ENCODE data around the gene DLGAP4. TPM values are rescaled to one million over a fixed set of nuclear protein-coding genes. Genes with fewer than 3 reads are reported as not detected.

The DLGAP4 gene
- total and polyA plus RNA-seq, 10 of the 15 experiments (the other 5 are each of a cell fraction or from before 2014, with no cell fraction given): 0.42 to 43.3 (median 19.0) TPM

DNA sequence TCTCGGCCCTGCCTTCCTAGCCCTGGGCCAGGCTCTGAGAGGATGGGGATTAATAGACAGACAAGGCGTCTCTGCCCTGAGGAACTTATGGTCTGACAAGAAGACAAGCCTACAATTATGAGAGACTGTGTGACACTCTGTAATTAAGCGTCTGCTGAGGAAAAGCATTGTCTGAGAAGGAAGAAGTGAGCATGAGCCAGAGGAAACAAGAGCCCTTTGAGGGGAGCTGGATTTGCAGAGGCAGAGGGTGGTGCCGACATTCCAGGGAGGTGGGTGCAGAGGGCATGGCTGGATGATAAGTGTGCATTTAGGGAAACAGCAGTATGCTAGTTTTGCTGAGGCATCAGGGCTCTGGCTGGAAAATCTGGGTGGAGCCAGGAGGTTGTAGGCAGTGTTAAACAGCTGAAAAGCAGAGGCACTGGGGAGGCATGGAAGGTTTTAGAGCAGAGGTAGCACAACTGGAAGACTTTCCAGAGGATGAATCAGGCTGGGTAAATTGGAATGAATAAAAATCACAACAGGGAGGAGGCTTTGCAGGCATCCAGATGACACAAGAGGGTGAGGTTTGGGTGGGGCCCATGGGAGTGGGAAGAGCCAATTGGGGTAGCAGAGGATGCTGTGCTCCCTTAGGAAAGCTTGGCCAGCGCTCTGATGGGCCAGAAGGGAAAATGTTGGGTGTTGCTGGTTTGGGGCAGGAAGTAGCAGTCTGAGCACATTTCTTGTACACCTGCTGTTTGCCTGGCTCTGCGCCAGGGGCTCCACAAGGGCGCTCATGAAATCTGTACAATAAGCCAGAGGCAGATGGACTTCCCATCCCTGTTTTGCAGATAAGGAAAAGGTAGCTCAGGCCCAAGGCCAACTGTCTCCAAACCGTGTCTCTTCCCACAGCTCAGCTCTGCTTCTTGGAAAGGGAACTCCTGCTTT lies 161.2 kb downstream of the DLGAP4 start:
- DNase-seq (ENCODE audit: low read depth, low spot score) (no peak), FAIRE-seq (no peak), ATAC-seq (peak; percentile 41)
- ChIA-PET POLR2A (interaction anchor here (0.9 to 2.5 kb wide), 3 partner anchors 34 to 137 kb away, joined by 3 to 13 read pairs (median 5); partner anchors contain the start of gene RAB5IF), SMC1A (ENCODE audit: uncharacterized antibody, unreplicated experiment) (interaction anchor here (1.1 to 2.4 kb wide), 4 partner anchors 25 to 138 kb away, joined by 3 to 11 read pairs (median 9); partner anchors contain the start of gene RAB5IF), CTCF (interaction anchor here (0.6 to 2.0 kb wide), 4 partner anchors 25 to 420 kb away, joined by 3 to 12 read pairs (median 3); no protein-coding TSS in a partner anchor), RAD21 (ENCODE audit: unreplicated experiment) (interaction anchor here (1.2 to 4.0 kb wide), 3 partner anchors 25 to 126 kb away, joined by 3 to 24 read pairs (median 17); no protein-coding TSS in a partner anchor)
- H3K27ac ChIP-seq (ENCODE audit: control insufficient read depth, insufficient read depth): peak overlapping the region; percentile 88
- in situ Hi-C loops (cut with MboI) (no loop called here), intact Hi-C loops (cut with micrococcal nuclease; ENCODE audit: unreplicated experiment) (loop anchor here (10.0 kb wide), 3 partner anchors 107 to 377 kb away; partner anchors contain the start of gene TGIF2)
- BruUV-seq (replicated peaks): TSS peak; percentile 17
- peak overlapping the region; percentile 63 for H3K9ac ChIP-seq (ENCODE audit: control insufficient read depth, insufficient read depth, low read length)
- no peaks in the 10 kb centered on the region for H3K27me3 ChIP-seq (replicated peaks in 1 of 2; ENCODE audit: control insufficient read depth in 2 of 2, insufficient read depth in 2 of 2, low read length in 1 of 2)
- peaks cover 79% of the 10 kb centered on the region for H3K79me2 ChIP-seq (ENCODE audit: control insufficient read depth, insufficient read depth, low read length)
- H3K4me1 ChIP-seq (ENCODE audit: control insufficient read depth, insufficient read depth, low read length): peaks cover 67% of the 10 kb centered on the region
- H3K4me3 ChIP-seq: peak overlapping the region; percentile 23
- WGBS (ENCODE audit: insufficient coverage, insufficient replicate concordance, low lambda C conversion rate, missing lambda C conversion rate): 12% methylated on average over 8 of the region's 8 CpGs
- no peak overlapping the region; the same call in 1 of the 2 replicates for H2AFZ ChIP-seq (ENCODE audit: control insufficient read depth, low read depth, low read length)
- H4K20me1 ChIP-seq (ENCODE audit: control insufficient read depth, insufficient read depth): no peaks in the 10 kb centered on the region
- peaks cover 0 to 2% of the 10 kb centered on the region in 2 experiments; a peak in 1 of 4 replicates for H3K36me3 ChIP-seq (ENCODE audit: control insufficient read depth in 2 of 2, insufficient read depth in 2 of 2, low read length in 1 of 2)
- no peaks in the 10 kb centered on the region for H3K9me3 ChIP-seq (replicated peaks; ENCODE audit: control insufficient read depth, insufficient read depth, low read length)
- peak overlapping the region; percentile 90 for H3K4me2 ChIP-seq (ENCODE audit: control insufficient read depth, insufficient read depth)
- TF ChIP-seq FOXM1 (IDR thresholded peaks at IDR 0.05; ENCODE audit: low read depth, low read length) (no peak), CBX5 (IDR thresholded peaks at IDR 0.05; ENCODE audit: low read depth) (no peak), CEBPB (IDR thresholded peaks at IDR 0.05; ENCODE audit: borderline replicate concordance in 1 of 2, low read depth in 2 of 2, low read length in 2 of 2) (no peak), NR2C1 (IDR thresholded peaks at IDR 0.05) (no peak), RB1 (IDR thresholded peaks at IDR 0.05; ENCODE audit: borderline replicate concordance) (no peak), CHD2 (IDR thresholded peaks at IDR 0.05; ENCODE audit: borderline replicate concordance, low read depth, low read length) (no peak), SIX5 (IDR thresholded peaks at IDR 0.05; ENCODE audit: low read depth, low read length, severe bottlenecking) (no peak), TCF3 (IDR thresholded peaks at IDR 0.05; ENCODE audit: borderline replicate concordance, insufficient read depth, low read depth, low read length) (peak; percentile 53; the same call in 1 of the 2 replicates), ETV6 (conservative IDR thresholded peaks at IDR 0.05 in 1 of 2, IDR thresholded peaks at IDR 0.05 in 1 of 2; ENCODE audit: borderline replicate concordance in 1 of 2, low read depth in 1 of 2) (no peak), BACH1 (IDR thresholded peaks at IDR 0.05; ENCODE audit: borderline replicate concordance) (no peak), YBX1 (IDR thresholded peaks at IDR 0.05) (no peak), CREB1 (IDR thresholded peaks at IDR 0.05; ENCODE audit: low read depth) (no peak), KDM1A (IDR thresholded peaks at IDR 0.05; ENCODE audit: borderline replicate concordance) (no peak), ZNF274 (IDR thresholded peaks at IDR 0.05; ENCODE audit: insufficient read depth, insufficient read length) (no peak), HDAC2 (IDR thresholded peaks at IDR 0.05) (no peak), IKZF2 (IDR thresholded peaks at IDR 0.05) (peak in 1 of 2 experiments; percentile 59; a peak in 3 of 4 replicates), RFX5 (IDR thresholded peaks at IDR 0.05; ENCODE audit: low read depth, low read length) (no peak), BMI1 (IDR thresholded peaks at IDR 0.05; ENCODE audit: borderline replicate concordance) (no peak), SMAD5 (IDR thresholded peaks at IDR 0.05; ENCODE audit: low read depth) (no peak)
- TF ChIP-seq, protein P1, sequence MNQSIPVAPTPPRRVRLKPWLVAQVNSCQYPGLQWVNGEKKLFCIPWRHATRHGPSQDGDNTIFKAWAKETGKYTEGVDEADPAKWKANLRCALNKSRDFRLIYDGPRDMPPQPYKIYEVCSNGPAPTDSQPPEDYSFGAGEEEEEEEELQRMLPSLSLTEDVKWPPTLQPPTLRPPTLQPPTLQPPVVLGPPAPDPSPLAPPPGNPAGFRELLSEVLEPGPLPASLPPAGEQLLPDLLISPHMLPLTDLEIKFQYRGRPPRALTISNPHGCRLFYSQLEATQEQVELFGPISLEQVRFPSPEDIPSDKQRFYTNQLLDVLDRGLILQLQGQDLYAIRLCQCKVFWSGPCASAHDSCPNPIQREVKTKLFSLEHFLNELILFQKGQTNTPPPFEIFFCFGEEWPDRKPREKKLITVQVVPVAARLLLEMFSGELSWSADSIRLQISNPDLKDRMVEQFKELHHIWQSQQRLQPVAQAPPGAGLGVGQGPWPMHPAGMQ (IDR thresholded peaks at IDR 0.05; ENCODE audit: borderline replicate concordance): no peak
- TF ChIP-seq, protein P2, sequence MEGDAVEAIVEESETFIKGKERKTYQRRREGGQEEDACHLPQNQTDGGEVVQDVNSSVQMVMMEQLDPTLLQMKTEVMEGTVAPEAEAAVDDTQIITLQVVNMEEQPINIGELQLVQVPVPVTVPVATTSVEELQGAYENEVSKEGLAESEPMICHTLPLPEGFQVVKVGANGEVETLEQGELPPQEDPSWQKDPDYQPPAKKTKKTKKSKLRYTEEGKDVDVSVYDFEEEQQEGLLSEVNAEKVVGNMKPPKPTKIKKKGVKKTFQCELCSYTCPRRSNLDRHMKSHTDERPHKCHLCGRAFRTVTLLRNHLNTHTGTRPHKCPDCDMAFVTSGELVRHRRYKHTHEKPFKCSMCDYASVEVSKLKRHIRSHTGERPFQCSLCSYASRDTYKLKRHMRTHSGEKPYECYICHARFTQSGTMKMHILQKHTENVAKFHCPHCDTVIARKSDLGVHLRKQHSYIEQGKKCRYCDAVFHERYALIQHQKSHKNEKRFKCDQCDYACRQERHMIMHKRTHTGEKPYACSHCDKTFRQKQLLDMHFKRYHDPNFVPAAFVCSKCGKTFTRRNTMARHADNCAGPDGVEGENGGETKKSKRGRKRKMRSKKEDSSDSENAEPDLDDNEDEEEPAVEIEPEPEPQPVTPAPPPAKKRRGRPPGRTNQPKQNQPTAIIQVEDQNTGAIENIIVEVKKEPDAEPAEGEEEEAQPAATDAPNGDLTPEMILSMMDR (IDR thresholded peaks at IDR 0.05 in 2 of 3, conservative IDR thresholded peaks at IDR 0.05 in 1 of 3; ENCODE audit: control insufficient read depth in 2 of 3, extremely low read depth in 1 of 3, insufficient read depth in 1 of 3, low read depth in 3 of 3, low read length in 3 of 3): no peak; a peak in 1 of 6 replicates

Data from GM12878 (cell line).